Measurements from ENCODE around the gene TEX29. TPM values are rescaled to one million over a fixed set of nuclear protein-coding genes. Genes with fewer than 3 reads are reported as not detected.

TEX29 gene
- total and polyA plus RNA-seq, 10 of the 15 experiments (the other 5 are each of a cell fraction or from before 2014, with no cell fraction given) = 0.14 to 0.30 (median 0.22) TPM; not detected in 7

- Histone ChIP-seq H4K20me1 (ENCODE audit: control insufficient read depth, insufficient read depth) (no peaks in the 10 kb centered on the region), H3K36me3 (ENCODE audit: control insufficient read depth in 2 of 2, insufficient read depth in 2 of 2, low read length in 1 of 2) (peaks cover 0 to 2% of the 10 kb centered on the region in 2 experiments; a peak in 2 of 4 replicates), H3K79me2 (ENCODE audit: control insufficient read depth, insufficient read depth, low read length) (no peaks in the 10 kb centered on the region), H3K4me1 (ENCODE audit: control insufficient read depth, insufficient read depth, low read length) (no peaks in the 10 kb centered on the region; the same call in 1 of the 2 replicates), H3K27ac (ENCODE audit: control insufficient read depth, insufficient read depth) (no peak overlapping the region), H3K27me3 (replicated peaks in 1 of 2; ENCODE audit: control insufficient read depth in 2 of 2, insufficient read depth in 2 of 2, low read length in 1 of 2) (no peaks in the 10 kb centered on the region), H3K4me3 (no peak overlapping the region), H3K9ac (ENCODE audit: control insufficient read depth, insufficient read depth, low read length) (no peak overlapping the region), H3K4me2 (ENCODE audit: control insufficient read depth, insufficient read depth) (no peak overlapping the region), H2AFZ (ENCODE audit: control insufficient read depth, low read depth, low read length) (no peak overlapping the region), H3K9me3 (replicated peaks; ENCODE audit: control insufficient read depth, insufficient read depth, low read length) (no peaks in the 10 kb centered on the region)
- TF ChIP-seq ZNF687 (IDR thresholded peaks at IDR 0.05) (no peak), CBX5 (IDR thresholded peaks at IDR 0.05; ENCODE audit: low read depth) (no peak), YY1 (IDR thresholded peaks at IDR 0.05; ENCODE audit: low read depth, low read length) (no peak), RAD21 (IDR thresholded peaks at IDR 0.05; ENCODE audit: insufficient read depth, low read depth, low read length) (no peak), CEBPB (IDR thresholded peaks at IDR 0.05; ENCODE audit: borderline replicate concordance in 1 of 2, low read depth in 2 of 2, low read length in 2 of 2) (no peak), YBX1 (IDR thresholded peaks at IDR 0.05) (no peak), MTA2 (IDR thresholded peaks at IDR 0.05; ENCODE audit: low read depth) (no peak), TARDBP (IDR thresholded peaks at IDR 0.05; ENCODE audit: borderline replicate concordance) (no peak), RAD51 (IDR thresholded peaks at IDR 0.05) (no peak), SMAD5 (IDR thresholded peaks at IDR 0.05; ENCODE audit: low read depth) (no peak), PBX3 (IDR thresholded peaks at IDR 0.05; ENCODE audit: insufficient replicate concordance, low read depth, low read length) (no peak)
- FAIRE-seq (no peak), DNase-seq (ENCODE audit: low read depth, low spot score) (no peak), ATAC-seq (no peak)
- intact Hi-C loops (cut with micrococcal nuclease; ENCODE audit: unreplicated experiment) = no loop called here
- CTCF ChIA-PET = no interaction called here
- 87% methylated on average over 12 of the region's 12 CpGs for WGBS (ENCODE audit: insufficient coverage, insufficient replicate concordance, low lambda C conversion rate, missing lambda C conversion rate)
- POLR2A ChIA-PET = no interaction called here
- SMC1A ChIA-PET (ENCODE audit: uncharacterized antibody, unreplicated experiment) = no interaction called here
- RAD21 ChIA-PET (ENCODE audit: unreplicated experiment) = no interaction called here
- no TSS peak for BruUV-seq (replicated peaks)
- in situ Hi-C loops (cut with MboI) = no loop called here
These were observed 921 bp upstream of the TEX29 start for GRCh38 chr13:111319521-111319920.

Measured in GM12878 (cell line).